ENCODE results near the gene TLR10. TPM values are rescaled to one million over a fixed set of nuclear protein-coding genes. Genes with fewer than 3 reads are reported as not detected.
"Not testable (repeated sequence)": the region's sequence is repeated elsewhere in the genome, so short reads cannot be mapped to it uniquely, and the experiment has no call there.

Gene TLR10
- total and polyA plus RNA-seq, 10 donors: 29.6 to 81.4 (median 50.9) TPM

- intact Hi-C loops (cut with DNase I; ENCODE audit: low total_unique reads): no loop called here
These were observed 7.5 kb downstream of the TLR10 start for GRCh38 chr4:38775326-38775725.

GRCh38 chr4:38774181-38774955 lies 8.4 kb downstream of the TLR10 start:
- 79 to 94% (median 84%) methylated on average over 8 of the region's 8 CpGs for WGBS, 5 donors
- intact Hi-C loops (cut with DNase I; ENCODE audit: low total_unique reads): no loop called here
- Histone ChIP-seq H3K27ac (no peak overlapping the region), H3K36me3 (peaks cover 0 to 51% (median 1%) of the 10 kb centered on the region in 6 donors), H3K4me3 (no peak overlapping the region), H3K27me3 (replicated peaks in 1 of 7) (no peaks in the 10 kb centered on the region), H3K4me1 (peaks cover 0 to 36% (median 4%) of the 10 kb centered on the region in 6 donors), H3K9me3 (peaks cover 0 to 36% (median 3%) of the 10 kb centered on the region in 8 donors)
- TF ChIP-seq, protein P1, sequence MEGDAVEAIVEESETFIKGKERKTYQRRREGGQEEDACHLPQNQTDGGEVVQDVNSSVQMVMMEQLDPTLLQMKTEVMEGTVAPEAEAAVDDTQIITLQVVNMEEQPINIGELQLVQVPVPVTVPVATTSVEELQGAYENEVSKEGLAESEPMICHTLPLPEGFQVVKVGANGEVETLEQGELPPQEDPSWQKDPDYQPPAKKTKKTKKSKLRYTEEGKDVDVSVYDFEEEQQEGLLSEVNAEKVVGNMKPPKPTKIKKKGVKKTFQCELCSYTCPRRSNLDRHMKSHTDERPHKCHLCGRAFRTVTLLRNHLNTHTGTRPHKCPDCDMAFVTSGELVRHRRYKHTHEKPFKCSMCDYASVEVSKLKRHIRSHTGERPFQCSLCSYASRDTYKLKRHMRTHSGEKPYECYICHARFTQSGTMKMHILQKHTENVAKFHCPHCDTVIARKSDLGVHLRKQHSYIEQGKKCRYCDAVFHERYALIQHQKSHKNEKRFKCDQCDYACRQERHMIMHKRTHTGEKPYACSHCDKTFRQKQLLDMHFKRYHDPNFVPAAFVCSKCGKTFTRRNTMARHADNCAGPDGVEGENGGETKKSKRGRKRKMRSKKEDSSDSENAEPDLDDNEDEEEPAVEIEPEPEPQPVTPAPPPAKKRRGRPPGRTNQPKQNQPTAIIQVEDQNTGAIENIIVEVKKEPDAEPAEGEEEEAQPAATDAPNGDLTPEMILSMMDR (IDR thresholded peaks at IDR 0.05 in 8 of 11, conservative IDR thresholded peaks at IDR 0.05 in 3 of 11): no peak
- TF ChIP-seq POLR2A (IDR thresholded peaks at IDR 0.05) (no peak), POLR2AphosphoS5 (IDR thresholded peaks at IDR 0.05) (no peak)
- DNase-seq: no peak

More at GRCh38 chr4:38775326-38775725, 7.5 kb downstream of the TLR10 start:
- TF ChIP-seq, protein P1 (IDR thresholded peaks at IDR 0.05 in 8 of 11, conservative IDR thresholded peaks at IDR 0.05 in 3 of 11): no peak
- TF ChIP-seq POLR2A (IDR thresholded peaks at IDR 0.05) (no peak), POLR2AphosphoS5 (IDR thresholded peaks at IDR 0.05) (no peak)
- Histone ChIP-seq H3K4me1 (peaks cover 0 to 37% (median 6%) of the 10 kb centered on the region in 6 donors), H3K36me3 (peaks cover 0 to 51% (median 1%) of the 10 kb centered on the region in 6 donors), H3K27me3 (replicated peaks in 1 of 7) (no peaks in the 10 kb centered on the region), H3K27ac (no peak overlapping the region), H3K9me3 (peaks cover 0 to 36% (median 3%) of the 10 kb centered on the region in 8 donors), H3K4me3 (no peak overlapping the region)
- WGBS, 5 donors: 79 to 94% (median 88%) methylated on average over 2 of the region's 2 CpGs
- DNase-seq: no peak

DNA sequence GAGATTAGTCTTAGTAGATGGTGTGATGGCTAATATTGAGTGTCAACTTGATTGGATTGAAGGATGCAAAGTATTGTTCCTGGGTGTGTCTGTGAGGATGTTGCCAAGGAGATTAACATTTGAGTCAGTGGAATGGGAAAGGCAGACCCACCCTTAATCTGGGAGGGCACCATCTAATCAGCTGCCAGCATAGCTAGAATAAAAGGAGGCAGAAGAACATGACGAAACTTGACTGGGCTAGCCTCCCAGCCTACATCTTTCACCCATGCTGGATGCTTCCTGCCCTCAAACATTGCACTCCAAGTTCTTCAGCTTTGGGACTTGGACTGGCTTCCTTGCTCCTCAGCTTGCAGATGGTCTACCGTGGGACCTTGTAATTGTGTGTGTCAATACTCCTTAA lies 12.5 kb downstream of the TLR10 start:
- 85 to 100% (median 92%) methylated on average over 2 of the region's 2 CpGs for WGBS, 5 donors
- Histone ChIP-seq H3K27ac (peak overlapping the region in 2 of 8 donors; percentile 47 to 76), H3K4me1 (peaks cover 0 to 40% (median 9%) of the 10 kb centered on the region in 6 donors), H3K9me3 (peaks cover 0 to 28% (median 2%) of the 10 kb centered on the region in 8 donors), H3K36me3 (peaks cover 0 to 19% (median 0%) of the 10 kb centered on the region in 6 donors)
- H3K27me3 ChIP-seq (replicated peaks in 1 of 7); DNase-seq; H3K4me3 ChIP-seq; intact Hi-C loops (cut with DNase I; ENCODE audit: low total_unique reads): not testable (repeated sequence)

- intact Hi-C loops (cut with DNase I; ENCODE audit: low total_unique reads): no loop called here
- H3K36me3 ChIP-seq: peaks cover 0 to 15% (median 0%) of the 10 kb centered on the region in 6 donors
- H3K9me3 ChIP-seq: peaks cover 0 to 24% (median 2%) of the 10 kb centered on the region in 8 donors
- TF ChIP-seq POLR2AphosphoS5 (IDR thresholded peaks at IDR 0.05): no peak
- TF ChIP-seq POLR2A (IDR thresholded peaks at IDR 0.05): no peak
- TF ChIP-seq, protein P1 (IDR thresholded peaks at IDR 0.05 in 8 of 11, conservative IDR thresholded peaks at IDR 0.05 in 3 of 11): no peak
- no peak overlapping the region for H3K4me3 ChIP-seq
- WGBS, 5 donors: 76 to 87% (median 83%) methylated on average over 2 of the region's 2 CpGs
- no peak for DNase-seq
- H3K27me3 ChIP-seq (replicated peaks in 1 of 7): no peaks in the 10 kb centered on the region
- H3K4me1 ChIP-seq: peaks cover 0 to 41% (median 9%) of the 10 kb centered on the region in 6 donors
- peak overlapping the region in 4 of 8 donors; percentile 47 to 76 (median 65) for H3K27ac ChIP-seq
These were observed 12.9 kb downstream of the TLR10 start for GRCh38 chr4:38769857-38770256.
